ENCODE data around the gene FLNB. TPM values are rescaled to one million over a fixed set of nuclear protein-coding genes. Genes with fewer than 3 reads are reported as not detected.

FLNB gene
- total RNA-seq, 1 experiment from 2014 or later = 309 TPM

GRCh38 chr3:58107597-58107996 lies 99.4 kb downstream of the FLNB start:
- ChIA-PET POLR2A (no interaction called here), CTCF (no interaction called here)
- no peak for TF ChIP-seq REST (IDR thresholded peaks at IDR 0.05; ENCODE audit: insufficient read depth in 1 of 2, low read depth in 2 of 2, low read length in 1 of 2)
- TF ChIP-seq POLR2AphosphoS5 (IDR thresholded peaks at IDR 0.05; ENCODE audit: low read depth, low read length) = no peak
- TF ChIP-seq TCF7L2 (IDR thresholded peaks at IDR 0.05; ENCODE audit: low read depth, low read length) = no peak
- TF ChIP-seq CTCF (IDR thresholded peaks at IDR 0.05) = no peak
- TF ChIP-seq SIN3A (IDR thresholded peaks at IDR 0.05; ENCODE audit: borderline replicate concordance, insufficient read depth, low read depth, low read length) = no peak
- Histone ChIP-seq H3K4me3 (ENCODE audit: low read depth in 2 of 2, low read length in 2 of 2) (no peak overlapping the region), H3K27me3 (ENCODE audit: control insufficient read depth, insufficient read depth, low read length) (no peaks in the 10 kb centered on the region), H3K9me3 (ENCODE audit: control insufficient read depth, insufficient read depth, low read depth, low read length) (no peaks in the 10 kb centered on the region), H3K36me3 (ENCODE audit: control insufficient read depth, insufficient read depth, low read length) (peaks cover 34% of the 10 kb centered on the region), H3K27ac (ENCODE audit: low read length) (no peak overlapping the region), H3K4me1 (ENCODE audit: control insufficient read depth, insufficient read depth, low read length) (no peaks in the 10 kb centered on the region)
- DNase-seq (ENCODE audit: low read depth, low spot score) = no peak
- in situ Hi-C loops (cut with HindIII; ENCODE audit: low pct_unique_long_range_greater_than_20kb, low sequenced_read_pairs) (no loop called here), intact Hi-C loops (cut with micrococcal nuclease; ENCODE audit: unreplicated experiment) (no loop called here)
- ATAC-seq = no peak
- BruUV-seq (replicated peaks) = no TSS peak

GRCh38 chr3:58109752-58110151 lies 101.5 kb downstream of the FLNB start:
- DNase-seq (ENCODE audit: low read depth, low spot score) (no peak), ATAC-seq (no peak)
- intact Hi-C loops (cut with micrococcal nuclease; ENCODE audit: unreplicated experiment) = no loop called here
- POLR2A ChIA-PET = no interaction called here
- Histone ChIP-seq H3K4me1 (ENCODE audit: control insufficient read depth, insufficient read depth, low read length) (no peaks in the 10 kb centered on the region), H3K9me3 (ENCODE audit: control insufficient read depth, insufficient read depth, low read depth, low read length) (no peaks in the 10 kb centered on the region), H3K36me3 (ENCODE audit: control insufficient read depth, insufficient read depth, low read length) (peaks cover 31% of the 10 kb centered on the region), H3K27me3 (ENCODE audit: control insufficient read depth, insufficient read depth, low read length) (no peaks in the 10 kb centered on the region), H3K27ac (ENCODE audit: low read length) (no peak overlapping the region), H3K4me3 (ENCODE audit: low read depth in 2 of 2, low read length in 2 of 2) (no peak overlapping the region)
- no peak for TF ChIP-seq SIN3A (IDR thresholded peaks at IDR 0.05; ENCODE audit: borderline replicate concordance, insufficient read depth, low read depth, low read length)
- TF ChIP-seq REST (IDR thresholded peaks at IDR 0.05; ENCODE audit: insufficient read depth in 1 of 2, low read depth in 2 of 2, low read length in 1 of 2) = no peak
- TF ChIP-seq POLR2AphosphoS5 (IDR thresholded peaks at IDR 0.05; ENCODE audit: low read depth, low read length) = no peak
- no peak for TF ChIP-seq TCF7L2 (IDR thresholded peaks at IDR 0.05; ENCODE audit: low read depth, low read length)
- no peak for TF ChIP-seq CTCF (IDR thresholded peaks at IDR 0.05)
- no TSS peak for BruUV-seq (replicated peaks)
- CTCF ChIA-PET = no interaction called here
- in situ Hi-C loops (cut with HindIII; ENCODE audit: low pct_unique_long_range_greater_than_20kb, low sequenced_read_pairs) = no loop called here

Data from Panc1 (cell line).